Activated CD8-positive, alpha-beta memory T cell treated with anti-CD3 and anti-CD28 coated beads, Interleukin-2, amount 50 U/mL, for 1 hour (primary cell): ENCODE results near the gene CFAP20DC.
"Not testable (repeated sequence)": the region's sequence is repeated elsewhere in the genome, so short reads cannot be mapped to it uniquely, and the experiment has no call there.

Experiments used
- DNase-seq: peaks from one replicate; pipeline ENCODE4 v3.0.0-alpha.2; 2020; ENCODE audit errors: extremely low read depth

Gene CFAP20DC

GRCh38 chr3:58868097-58868779 lies 181.6 kb downstream of the CFAP20DC start:
- no peak for DNase-seq

GRCh38 chr3:58867621-58868020 lies 182.2 kb downstream of the CFAP20DC start:
- DNase-seq: no peak

GRCh38 chr3:58866079-58866478 lies 183.7 kb downstream of the CFAP20DC start:
- DNase-seq: no peak

GRCh38 chr3:58864480-58864879 lies 185.3 kb downstream of the CFAP20DC start:
- DNase-seq: no peak

GRCh38 chr3:58863206-58863605 lies 186.6 kb downstream of the CFAP20DC start:
- DNase-seq: no peak

- no peak for DNase-seq
Observed at GRCh38 chr3:58861551-58861950, 188.3 kb downstream of the CFAP20DC start.

GRCh38 chr3:58858126-58858525 lies 191.7 kb downstream of the CFAP20DC start:
- no peak for DNase-seq

GRCh38 chr3:58857402-58857801 lies 192.4 kb downstream of the CFAP20DC start:
- no peak for DNase-seq

- DNase-seq: no peak
Observed at GRCh38 chr3:58848826-58849225, 201.0 kb downstream of the CFAP20DC start.

- DNase-seq: not testable (repeated sequence)
Observed at GRCh38 chr3:58842050-58842747, 207.6 kb downstream of the CFAP20DC start.

- no peak for DNase-seq
Observed at GRCh38 chr3:58840949-58841348, 208.9 kb downstream of the CFAP20DC start.

- no peak for DNase-seq
Observed at GRCh38 chr3:58839964-58840363, 209.9 kb downstream of the CFAP20DC start.

GRCh38 chr3:58839187-58839586 lies 210.6 kb downstream of the CFAP20DC start:
- DNase-seq: no peak

- DNase-seq: no peak
Observed at GRCh38 chr3:58837856-58838255, 212.0 kb downstream of the CFAP20DC start.

- DNase-seq: no peak
Observed at GRCh38 chr3:58837141-58837843, 212.5 kb downstream of the CFAP20DC start.

GRCh38 chr3:58835086-58835485 lies 214.7 kb downstream of the CFAP20DC start:
- no peak for DNase-seq

GRCh38 chr3:58833491-58833890 lies 216.3 kb downstream of the CFAP20DC start:
- DNase-seq: no peak

- no peak for DNase-seq
Observed at GRCh38 chr3:58829321-58830000, 220.4 kb downstream of the CFAP20DC start.

GRCh38 chr3:58824777-58825176 lies 225.0 kb downstream of the CFAP20DC start:
- no peak for DNase-seq

GRCh38 chr3:58824285-58824684 lies 225.5 kb downstream of the CFAP20DC start:
- DNase-seq: no peak

GRCh38 chr3:58806551-58807244 lies 243.1 kb downstream of the CFAP20DC start:
- DNase-seq: not testable (repeated sequence)

GRCh38 chr3:58804914-58805313 lies 244.9 kb downstream of the CFAP20DC start:
- DNase-seq: no peak
